Measurements from ENCODE around the gene GYPA. TPM values are rescaled to one million over a fixed set of nuclear protein-coding genes. Genes with fewer than 3 reads are reported as not detected.
"Not testable (repeated sequence)": the region's sequence is repeated elsewhere in the genome, so short reads cannot be mapped to it uniquely, and the experiment has no call there.

GYPA gene
- total RNA-seq (2014; rRNA removed; shearing (Covaris generic); ENCODE audit: low replicate concordance): not detected in 2 replicates

GRCh38 chr4:144140594-144141295, at the start of gene GYPA:
Gene GYPA (minus strand): TSS chr4:144140718. CDS start chr4:144140635, 83 bp downstream.
- not testable (repeated sequence) for H3K36me3 ChIP-seq, H3K27me3 ChIP-seq, H3K4me3 ChIP-seq, DNase-seq, H3K9me3 ChIP-seq

- no peaks in the 10 kb centered on the region for H3K27me3 ChIP-seq
- no peak overlapping the region for H3K4me3 ChIP-seq
- H3K36me3 ChIP-seq: no peaks in the 10 kb centered on the region
- no peak for DNase-seq
- H3K9me3 ChIP-seq: no peaks in the 10 kb centered on the region
Observed at GRCh38 chr4:144190009-144190408, 49.5 kb upstream of the GYPA start.

GRCh38 chr4:144189121-144189520, 48.6 kb upstream of the GYPA start:
- no peak overlapping the region for H3K4me3 ChIP-seq
- no peaks in the 10 kb centered on the region for H3K36me3 ChIP-seq
- H3K9me3 ChIP-seq: no peaks in the 10 kb centered on the region
- DNase-seq: no peak
- H3K27me3 ChIP-seq: no peaks in the 10 kb centered on the region

DNA sequence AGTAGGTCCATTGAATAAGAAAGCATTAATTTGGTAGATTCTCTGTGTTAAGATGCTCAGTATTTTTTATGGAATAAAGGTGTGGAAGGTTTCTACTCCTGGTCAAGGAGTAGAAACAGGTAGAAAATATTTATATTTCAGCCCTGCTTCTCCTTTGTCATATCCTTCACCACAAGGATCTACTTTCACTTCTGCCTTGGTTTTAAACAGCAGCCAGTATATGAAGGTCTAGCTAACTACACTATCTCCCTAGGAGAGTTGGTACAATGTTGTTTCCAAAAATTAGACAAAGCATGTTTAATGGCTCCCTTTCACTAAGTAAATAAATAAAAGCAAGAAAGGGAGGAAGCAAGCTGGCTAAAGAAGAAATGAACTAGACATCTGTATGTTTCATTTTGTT, 44.6 kb upstream of the GYPA start:
- H3K9me3 ChIP-seq: no peaks in the 10 kb centered on the region
- H3K27me3 ChIP-seq: no peaks in the 10 kb centered on the region
- no peaks in the 10 kb centered on the region for H3K36me3 ChIP-seq
- H3K4me3 ChIP-seq: no peak overlapping the region
- no peak for DNase-seq

DNA sequence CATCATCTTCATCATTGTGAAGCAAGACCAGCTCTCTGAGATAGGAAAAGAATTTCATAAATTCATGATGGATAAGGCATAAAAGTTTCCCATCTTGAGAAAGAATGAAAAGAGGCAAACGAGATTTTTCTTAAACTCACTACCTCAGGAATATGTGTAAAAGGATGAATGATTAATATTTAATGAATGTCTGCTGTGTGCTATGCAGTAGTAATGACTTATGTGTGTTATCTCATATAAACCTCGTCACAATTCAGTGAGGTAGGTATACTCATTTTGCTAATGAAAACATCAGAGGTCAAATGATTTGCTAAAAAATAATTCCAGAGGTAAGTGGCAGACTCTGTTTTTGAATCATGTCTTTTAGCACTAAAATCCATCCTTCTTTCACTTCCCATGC, 42.6 kb upstream of the GYPA start:
- no peak for DNase-seq
- no peak overlapping the region for H3K4me3 ChIP-seq
- no peaks in the 10 kb centered on the region for H3K36me3 ChIP-seq
- no peaks in the 10 kb centered on the region for H3K27me3 ChIP-seq
- H3K9me3 ChIP-seq: no peaks in the 10 kb centered on the region

- no peak overlapping the region for H3K4me3 ChIP-seq
- H3K27me3 ChIP-seq: no peaks in the 10 kb centered on the region
- H3K36me3 ChIP-seq: no peaks in the 10 kb centered on the region
- H3K9me3 ChIP-seq: no peaks in the 10 kb centered on the region
- no peak for DNase-seq
Observed at GRCh38 chr4:144181391-144181790, 40.9 kb upstream of the GYPA start.

- no peaks in the 10 kb centered on the region for H3K9me3 ChIP-seq
- DNase-seq: no peak
- H3K36me3 ChIP-seq: no peaks in the 10 kb centered on the region
- H3K27me3 ChIP-seq: no peaks in the 10 kb centered on the region
- H3K4me3 ChIP-seq: no peak overlapping the region
Observed at GRCh38 chr4:144179152-144179739, 38.7 kb upstream of the GYPA start.

DNA sequence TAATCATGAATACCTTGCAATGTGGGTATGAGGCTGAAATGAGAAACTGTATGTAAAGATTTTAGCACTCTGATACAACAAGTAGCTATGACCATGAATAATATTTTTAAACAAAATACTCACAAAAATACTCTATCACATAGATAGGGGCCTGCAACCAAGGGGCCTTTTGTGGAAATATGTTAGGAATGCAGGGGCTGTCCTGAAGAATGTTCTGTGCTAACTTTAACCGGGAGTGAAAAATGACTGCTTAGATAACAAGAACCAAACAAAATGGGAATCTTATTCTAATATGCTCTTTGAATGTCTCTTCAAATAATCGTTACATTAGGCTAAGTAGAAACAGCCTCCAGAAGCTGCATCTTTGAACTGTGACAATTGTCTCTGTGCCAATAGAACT, 37.9 kb upstream of the GYPA start:
- Histone ChIP-seq H3K4me3 (no peak overlapping the region), H3K36me3 (no peaks in the 10 kb centered on the region), H3K27me3 (no peaks in the 10 kb centered on the region), H3K9me3 (no peaks in the 10 kb centered on the region)
- no peak for DNase-seq

DNA sequence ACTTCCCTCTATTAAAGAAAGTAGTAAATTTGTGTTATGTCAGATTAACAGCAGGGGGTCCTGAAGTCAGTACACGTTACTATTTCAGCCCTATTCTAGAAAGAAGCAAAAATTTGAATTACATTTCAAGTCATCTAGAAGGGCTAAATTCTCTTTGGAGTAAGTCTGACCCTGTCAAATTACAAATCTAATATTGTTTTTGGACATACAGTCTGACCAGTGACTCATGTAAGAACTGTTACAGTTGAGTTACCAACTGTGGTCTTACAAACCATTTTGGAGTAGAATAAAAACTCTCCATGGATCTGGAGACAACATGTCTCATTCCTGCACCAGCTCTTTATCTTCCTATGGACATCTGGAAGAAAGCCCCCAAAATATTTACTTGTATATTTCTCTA, 36.0 kb upstream of the GYPA start:
- Histone ChIP-seq H3K9me3 (no peaks in the 10 kb centered on the region), H3K36me3 (no peaks in the 10 kb centered on the region), H3K4me3 (no peak overlapping the region), H3K27me3 (no peaks in the 10 kb centered on the region)
- no peak for DNase-seq

GRCh38 chr4:144174401-144175067, 34.0 kb upstream of the GYPA start:
- Histone ChIP-seq H3K36me3 (no peaks in the 10 kb centered on the region), H3K27me3 (no peaks in the 10 kb centered on the region), H3K4me3 (no peak overlapping the region), H3K9me3 (no peaks in the 10 kb centered on the region)
- DNase-seq: no peak

DNA sequence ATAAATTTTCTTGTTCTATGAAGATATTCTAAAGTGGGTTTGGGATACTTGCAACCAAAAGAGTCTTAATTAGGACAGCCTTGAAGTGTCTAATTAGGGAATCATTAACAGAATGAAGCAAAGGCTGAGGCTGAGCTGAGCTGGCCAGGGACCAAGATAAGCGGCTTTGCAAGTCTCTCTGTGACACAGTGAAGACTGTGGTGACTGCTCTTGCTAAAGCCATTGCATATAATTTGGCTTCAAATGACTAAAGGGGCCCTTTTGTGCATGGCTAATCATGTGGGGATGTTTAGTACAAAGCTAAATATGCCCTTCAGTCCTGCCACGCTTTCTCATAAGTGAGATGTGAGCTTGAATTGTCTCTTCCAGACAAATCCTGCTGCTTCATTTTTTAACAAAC, 31.2 kb upstream of the GYPA start:
- DNase-seq: no peak
- Histone ChIP-seq H3K4me3 (no peak overlapping the region), H3K36me3 (no peaks in the 10 kb centered on the region), H3K27me3 (no peaks in the 10 kb centered on the region), H3K9me3 (no peaks in the 10 kb centered on the region)

- no peak overlapping the region for H3K4me3 ChIP-seq
- no peak for DNase-seq
Observed at GRCh38 chr4:144169211-144169610, 28.7 kb upstream of the GYPA start.

DNA sequence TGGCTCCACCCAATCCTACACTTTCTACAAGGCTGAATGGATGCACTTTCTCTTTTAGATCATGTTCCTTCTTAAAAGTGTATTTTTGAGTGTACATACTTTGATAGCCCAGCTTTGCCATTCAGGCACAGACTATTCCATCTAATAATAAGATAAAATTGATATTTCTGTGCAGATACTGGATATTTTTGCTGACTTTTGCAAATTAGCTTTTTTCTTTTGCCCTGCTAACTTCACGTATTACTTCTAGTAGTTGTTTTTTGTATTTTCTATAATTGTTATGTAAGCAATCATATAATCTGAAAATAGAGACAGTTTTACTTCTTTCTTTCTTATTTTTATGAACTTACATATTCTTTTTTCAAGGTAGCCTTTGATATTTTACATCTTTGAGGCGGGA, 13.5 kb upstream of the GYPA start:
- Histone ChIP-seq H3K36me3 (no peaks in the 10 kb centered on the region), H3K9me3 (no peaks in the 10 kb centered on the region), H3K4me3 (no peak overlapping the region), H3K27me3 (no peaks in the 10 kb centered on the region)
- DNase-seq: no peak

More at GRCh38 chr4:144169211-144169610, 28.7 kb upstream of the GYPA start:
- H3K27me3 ChIP-seq: no peaks in the 10 kb centered on the region
- H3K36me3 ChIP-seq: no peaks in the 10 kb centered on the region
- no peaks in the 10 kb centered on the region for H3K9me3 ChIP-seq

DNA sequence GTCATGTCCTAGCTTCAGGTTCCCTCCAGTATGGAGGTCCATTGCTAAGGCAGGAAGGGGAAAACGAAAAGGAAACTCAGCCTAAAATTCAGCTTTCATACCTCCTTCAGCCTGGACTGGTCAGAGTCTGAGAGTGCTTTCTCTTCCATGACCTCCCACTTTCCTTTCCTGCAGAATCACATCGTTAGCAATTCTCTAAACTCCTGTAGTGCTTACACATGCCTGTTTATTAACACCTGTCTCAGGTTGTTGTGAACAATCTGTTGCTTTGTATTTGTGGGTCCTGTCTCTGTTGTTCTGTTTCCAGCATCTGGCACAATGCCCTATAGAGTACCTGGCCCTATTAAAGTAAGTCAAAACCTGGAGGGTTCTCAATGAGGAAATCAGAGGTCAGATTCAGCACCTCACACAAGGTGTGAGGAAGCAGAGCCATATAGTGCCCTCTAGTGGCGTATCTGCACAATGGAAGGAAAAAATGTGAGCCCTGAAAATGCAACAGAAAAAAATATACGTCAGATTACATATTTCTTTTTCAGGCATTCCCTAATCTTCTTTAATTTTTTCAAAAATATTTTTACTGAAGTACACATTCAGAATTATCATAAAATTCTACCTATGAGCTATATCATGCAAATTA, 2.3 kb upstream of the GYPA start:
- H3K27me3 ChIP-seq, DNase-seq, H3K9me3 ChIP-seq, H3K36me3 ChIP-seq, H3K4me3 ChIP-seq: not testable (repeated sequence)

- Histone ChIP-seq H3K4me3 (no peak overlapping the region), H3K27me3 (no peaks in the 10 kb centered on the region), H3K36me3 (no peaks in the 10 kb centered on the region), H3K9me3 (no peaks in the 10 kb centered on the region)
- no peak for DNase-seq
Observed at GRCh38 chr4:144141493-144141892, 975 bp upstream of the GYPA start.

DNA sequence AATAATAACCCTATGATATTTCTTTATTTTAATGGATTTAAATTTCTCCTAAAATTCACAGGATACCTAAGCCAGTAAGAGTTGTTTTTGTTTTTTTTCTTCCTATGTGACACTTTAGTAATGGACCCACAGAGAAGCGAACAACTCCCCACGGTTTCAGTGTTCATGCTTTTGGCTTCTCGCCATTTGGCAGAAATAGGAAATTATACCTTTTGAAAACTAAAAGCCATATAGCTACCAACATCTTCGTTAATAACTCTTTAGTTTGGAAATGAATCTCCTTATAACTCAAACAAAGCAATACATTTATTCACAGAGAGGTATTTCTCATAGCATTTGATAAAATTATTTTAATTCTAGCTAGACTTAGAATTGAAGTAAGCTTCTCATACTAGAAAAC, 527 bp downstream of the GYPA start:
- H3K27me3 ChIP-seq, H3K4me3 ChIP-seq, H3K36me3 ChIP-seq, DNase-seq, H3K9me3 ChIP-seq: not testable (repeated sequence)

DNA sequence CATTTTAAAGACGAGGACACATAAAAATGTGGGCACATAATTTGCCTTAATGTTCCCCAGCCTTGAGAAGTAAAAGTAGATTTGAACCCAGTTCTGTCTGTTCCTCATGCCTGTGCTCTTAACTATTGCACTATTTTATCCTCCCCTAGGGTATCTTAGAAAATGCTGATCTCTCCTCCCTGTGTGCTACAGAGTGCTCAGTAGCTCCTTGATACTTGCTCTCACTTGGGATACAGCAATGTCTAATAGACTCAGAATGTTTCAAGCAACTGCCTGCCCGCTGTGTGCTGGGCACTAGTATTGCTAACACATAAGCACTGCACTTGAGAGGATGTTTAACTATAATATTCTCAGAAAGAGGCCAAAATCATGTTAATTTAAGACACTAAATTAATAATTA, 971 bp downstream of the GYPA start:
- H3K4me3 ChIP-seq, H3K9me3 ChIP-seq, DNase-seq, H3K27me3 ChIP-seq, H3K36me3 ChIP-seq: not testable (repeated sequence)
